HG02852 (cell line): ENCODE results near the gene LPCAT1.

Experiments
- ATAC-seq: cut with Tn5 transposase; IDR thresholded peaks from one replicate; pipeline ENCODE4 v1.9.1; 2021; ENCODE audit warnings: mild to moderate bottlenecking, moderate library complexity; ENCODE audit not compliant: unreplicated experiment

LPCAT1 gene

GRCh38 chr5:1414311-1415058 lies 109.3 kb downstream of the LPCAT1 start:
- ATAC-seq, result no peak

- ATAC-seq, result no peak
These were observed 110.0 kb downstream of the LPCAT1 start for GRCh38 chr5:1413611-1414241.

GRCh38 chr5:1413211-1413610 lies 110.5 kb downstream of the LPCAT1 start:
- ATAC-seq, result no peak

- ATAC-seq, result no peak
These were observed 111.1 kb downstream of the LPCAT1 start for GRCh38 chr5:1412621-1413020.

- no peak for ATAC-seq
These were observed 111.6 kb downstream of the LPCAT1 start for GRCh38 chr5:1412163-1412562.
